GM19372 (cell line): Measurements from ENCODE around the gene SULF2.

ENCODE experiments used
- ATAC-seq: cut with Tn5 transposase; IDR thresholded peaks from one replicate; pipeline ENCODE4 v1.9.1; 2021; ENCODE audit warnings: mild to moderate bottlenecking, low read depth, moderate library complexity; ENCODE audit not compliant: unreplicated experiment

Gene SULF2

GRCh38 chr20:47719625-47720024, 65.7 kb downstream of the SULF2 start:
- no peak for ATAC-seq

- ATAC-seq = no peak
Observed at GRCh38 chr20:47719211-47719610, 66.1 kb downstream of the SULF2 start.

GRCh38 chr20:47718398-47718797, 66.9 kb downstream of the SULF2 start:
- no peak for ATAC-seq

- ATAC-seq = no peak
Observed at GRCh38 chr20:47717421-47717820, 67.9 kb downstream of the SULF2 start.

- ATAC-seq = no peak
Observed at GRCh38 chr20:47713878-47714450, 71.3 kb downstream of the SULF2 start.

GRCh38 chr20:47713163-47713562, 72.1 kb downstream of the SULF2 start:
- ATAC-seq = no peak

- no peak for ATAC-seq
Observed at GRCh38 chr20:47711046-47711752, 74.1 kb downstream of the SULF2 start.

GRCh38 chr20:47710665-47711045, 74.6 kb downstream of the SULF2 start:
- no peak for ATAC-seq

GRCh38 chr20:47708953-47709833, 76.1 kb downstream of the SULF2 start:
- no peak for ATAC-seq

GRCh38 chr20:47708140-47708807, 77.0 kb downstream of the SULF2 start:
- no peak for ATAC-seq

GRCh38 chr20:47706345-47706744, 78.9 kb downstream of the SULF2 start:
- no peak for ATAC-seq

GRCh38 chr20:47705497-47705856, 79.8 kb downstream of the SULF2 start:
- ATAC-seq = no peak

- no peak for ATAC-seq
Observed at GRCh38 chr20:47704746-47705496, 80.4 kb downstream of the SULF2 start.

- ATAC-seq = no peak
Observed at GRCh38 chr20:47703748-47704147, 81.5 kb downstream of the SULF2 start.

- ATAC-seq = no peak
Observed at GRCh38 chr20:47701612-47702011, 83.7 kb downstream of the SULF2 start.

GRCh38 chr20:47700327-47700726, 85.0 kb downstream of the SULF2 start:
- ATAC-seq = no peak

GRCh38 chr20:47699818-47700217, 85.5 kb downstream of the SULF2 start:
- ATAC-seq = no peak

GRCh38 chr20:47698142-47698541, 87.1 kb downstream of the SULF2 start:
- ATAC-seq = no peak

- ATAC-seq = no peak
Observed at GRCh38 chr20:47696856-47697255, 88.4 kb downstream of the SULF2 start.
